Keratinocyte (primary cell): Measurements from ENCODE around the gene FAM32A. TPM values are rescaled to one million over a fixed set of nuclear protein-coding genes. Genes with fewer than 3 reads are reported as not detected.

Experiments
- DNase-seq: peaks from one replicate; pipeline ENCODE4 v3.0.0-alpha.2; 2011; ENCODE audit warnings: low read depth, missing footprints, low spot score
- FAIRE-seq: peaks from 2 replicates; lab custom pipeline; 2011; peaks lifted over from hg19 to GRCh38; lab: Jason Lieb, UNC
- H2AFZ ChIP-seq: 2 replicates; pipeline ENCODE4 v1.6.0; 2012; ENCODE audit warnings: low read length, control low read depth, inconsistent platforms; ENCODE audit not compliant: control insufficient read depth
- H3K27ac ChIP-seq: 2 replicates; pipeline ENCODE4 v1.5.1; 2011; ENCODE audit warnings: low read length; ENCODE audit not compliant: control insufficient read depth, insufficient read depth
- H3K27me3 ChIP-seq: 3 replicates; pipeline ENCODE4 v1.6.0; 2011; ENCODE audit warnings: low read length; ENCODE audit not compliant: control insufficient read depth, insufficient read depth; ENCODE audit errors: extremely low read depth
- H3K36me3 ChIP-seq, 2 experiments: 2 replicates in 1 of 2; 3 replicates in 1 of 2; pipeline ENCODE4 v1.5.1; 2011; ENCODE audit warnings: low read length in 2 of 2, mild to moderate bottlenecking in 1 of 2; ENCODE audit not compliant: control insufficient read depth in 2 of 2, insufficient read depth in 2 of 2; ENCODE audit errors: extremely low read depth in 1 of 2
- H3K4me1 ChIP-seq: 3 replicates; pipeline ENCODE4 v1.5.1; 2011; ENCODE audit warnings: low read length; ENCODE audit not compliant: control insufficient read depth, insufficient read depth; ENCODE audit errors: extremely low read depth
- H3K4me2 ChIP-seq: 3 replicates; pipeline ENCODE4 v1.6.0; 2011; ENCODE audit warnings: low read depth, low read length; ENCODE audit not compliant: control insufficient read depth, insufficient read depth; ENCODE audit errors: extremely low read depth
- H3K4me3 ChIP-seq, 3 experiments: fragments of 200-600 bp in 1 of 3; sonication (generic) in 1 of 3; 2 replicates in 2 of 3; 3 replicates in 1 of 3; pipeline ENCODE4 v1.5.1; 2011 to 2016; ENCODE audit warnings: low read length in 3 of 3, mild to moderate bottlenecking in 3 of 3, control low read depth in 2 of 3, inconsistent platforms in 1 of 3, low read depth in 1 of 3, mixed read lengths in 1 of 3, mixed run types in 1 of 3, moderate library complexity in 1 of 3; ENCODE audit not compliant: control insufficient read depth in 2 of 3, insufficient read depth in 2 of 3; ENCODE audit errors: extremely low read depth in 1 of 3
- H3K79me2 ChIP-seq: 2 replicates; pipeline ENCODE4 v1.6.0; 2012; ENCODE audit warnings: low read length; ENCODE audit not compliant: control insufficient read depth, insufficient read depth
- H3K9ac ChIP-seq: 3 replicates; pipeline ENCODE4 v1.6.0; 2011; ENCODE audit warnings: low read length; ENCODE audit not compliant: control insufficient read depth, insufficient read depth; ENCODE audit errors: extremely low read depth
- H3K9me1 ChIP-seq: 3 replicates; pipeline ENCODE4 v1.6.0; 2011; ENCODE audit warnings: low read length; ENCODE audit not compliant: control insufficient read depth, insufficient read depth; ENCODE audit errors: extremely low read depth
- H3K9me3 ChIP-seq: 2 replicates; pipeline ENCODE4 v1.5.1; 2012; ENCODE audit warnings: low read depth, low read length; ENCODE audit not compliant: control insufficient read depth
- H4K20me1 ChIP-seq: 3 replicates; pipeline ENCODE4 v1.6.0; 2011; ENCODE audit warnings: low read length; ENCODE audit not compliant: control insufficient read depth, insufficient read depth; ENCODE audit errors: extremely low read depth
- EZH2 ChIP-seq: IDR thresholded peaks from one replicate; pipeline ENCODE4 v1.6.1; 2012; ENCODE audit warnings: inconsistent platforms, mild to moderate bottlenecking, low read length, moderate library complexity
- dilution Hi-C: fragments of 300-500 bp; cut with MboI; formaldehyde crosslinking; loops from one replicate; pipeline ENCODE4 v1.7.0; 2020; ENCODE audit warnings: low sequenced_read_pairs; ENCODE audit not compliant: extremely low pct_ligation_motif_present
- polyA plus RNA-seq, 5 experiments: library from polyadenylated mRNA; depleted of rRNA in 3 of 5; stranded (reverse) in 3 of 5; stranded (forward) in 1 of 5; unstranded in 1 of 5; fragments of >200 nt; gene quantifications; 1 replicate in 1 of 5; 2 replicates in 3 of 5; 3 replicates in 1 of 5; pipeline versions ENCODE4 v1.2.1 to v1.2.3, GENCODE V29; 2011 to 2012; ENCODE audit warnings: missing spikeins in 2 of 5, low read depth in 1 of 5, low replicate concordance in 1 of 5
- TF ChIP-seq, protein P1 (sequence below), 3 experiments: IDR thresholded peaks in 1 of 3; conservative IDR thresholded peaks in 1 of 3; optimal IDR thresholded peaks in 1 of 3; 2 replicates in 2 of 3; 3 replicates in 1 of 3; pipeline versions ENCODE3 to v1.5.1; 2011; ENCODE audit warnings: low read length in 3 of 3, mild to moderate bottlenecking in 3 of 3, moderate library complexity in 2 of 3, control low read depth in 1 of 3, inconsistent platforms in 1 of 3; ENCODE audit not compliant: insufficient read depth in 2 of 3; ENCODE audit errors: extremely low read depth in 1 of 3

FAM32A gene
- polyA plus RNA-seq, 1 donor (not counting 4 experiments of a cell fraction or from before 2014, with no cell fraction given), result 105 TPM

DNA sequence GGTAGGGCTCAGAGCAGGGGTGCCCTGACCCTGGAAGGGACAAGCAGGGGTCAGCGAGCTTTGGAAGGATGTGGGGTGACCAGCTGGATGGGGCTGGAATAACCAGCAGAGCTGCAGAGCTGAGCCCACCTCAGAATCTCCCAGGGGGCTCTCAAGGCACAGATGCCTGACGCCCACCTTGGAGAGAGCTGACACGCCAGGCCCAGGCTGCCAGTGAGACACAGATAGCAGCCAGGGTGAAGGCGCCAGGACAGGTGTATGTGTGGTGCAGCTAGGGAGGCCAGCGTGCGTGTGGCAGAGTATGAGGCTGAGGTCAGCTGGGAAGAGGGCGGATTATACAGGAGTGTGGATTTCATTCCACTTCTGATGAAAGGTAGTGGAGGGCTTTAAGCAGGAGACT is 21.4 kb downstream of the FAM32A start:
- H3K9me1 ChIP-seq, result no peaks in the 10 kb centered on the region
- H3K9me3 ChIP-seq, result no peaks in the 10 kb centered on the region
- H3K79me2 ChIP-seq, result peaks cover 10% of the 10 kb centered on the region
- no peak overlapping the region for H3K4me2 ChIP-seq
- peaks cover 23 to 43% of the 10 kb centered on the region in 2 experiments for H3K36me3 ChIP-seq
- H2AFZ ChIP-seq, result no peak overlapping the region
- dilution Hi-C loops, result loop anchor here (25.0 kb wide), 1 partner anchor 156 kb away; no protein-coding TSS in a partner anchor
- H4K20me1 ChIP-seq, result no peaks in the 10 kb centered on the region
- TF ChIP-seq EZH2, result no peak
- TF ChIP-seq, protein P1, sequence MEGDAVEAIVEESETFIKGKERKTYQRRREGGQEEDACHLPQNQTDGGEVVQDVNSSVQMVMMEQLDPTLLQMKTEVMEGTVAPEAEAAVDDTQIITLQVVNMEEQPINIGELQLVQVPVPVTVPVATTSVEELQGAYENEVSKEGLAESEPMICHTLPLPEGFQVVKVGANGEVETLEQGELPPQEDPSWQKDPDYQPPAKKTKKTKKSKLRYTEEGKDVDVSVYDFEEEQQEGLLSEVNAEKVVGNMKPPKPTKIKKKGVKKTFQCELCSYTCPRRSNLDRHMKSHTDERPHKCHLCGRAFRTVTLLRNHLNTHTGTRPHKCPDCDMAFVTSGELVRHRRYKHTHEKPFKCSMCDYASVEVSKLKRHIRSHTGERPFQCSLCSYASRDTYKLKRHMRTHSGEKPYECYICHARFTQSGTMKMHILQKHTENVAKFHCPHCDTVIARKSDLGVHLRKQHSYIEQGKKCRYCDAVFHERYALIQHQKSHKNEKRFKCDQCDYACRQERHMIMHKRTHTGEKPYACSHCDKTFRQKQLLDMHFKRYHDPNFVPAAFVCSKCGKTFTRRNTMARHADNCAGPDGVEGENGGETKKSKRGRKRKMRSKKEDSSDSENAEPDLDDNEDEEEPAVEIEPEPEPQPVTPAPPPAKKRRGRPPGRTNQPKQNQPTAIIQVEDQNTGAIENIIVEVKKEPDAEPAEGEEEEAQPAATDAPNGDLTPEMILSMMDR (optimal IDR thresholded peaks at IDR 0.05 in 1 of 3, IDR thresholded peaks at IDR 0.05 in 1 of 3, conservative IDR thresholded peaks at IDR 0.05 in 1 of 3; ENCODE audit: extremely low read depth in 1 of 3, insufficient read depth in 2 of 3, low read length in 3 of 3), result no peak
- FAIRE-seq (no peak), DNase-seq (no peak)
- no peaks in the 10 kb centered on the region for H3K4me1 ChIP-seq
- H3K27me3 ChIP-seq, result no peaks in the 10 kb centered on the region
- H3K27ac ChIP-seq, result no peak overlapping the region
- no peak overlapping the region for H3K4me3 ChIP-seq
- H3K9ac ChIP-seq, result no peak overlapping the region

DNA sequence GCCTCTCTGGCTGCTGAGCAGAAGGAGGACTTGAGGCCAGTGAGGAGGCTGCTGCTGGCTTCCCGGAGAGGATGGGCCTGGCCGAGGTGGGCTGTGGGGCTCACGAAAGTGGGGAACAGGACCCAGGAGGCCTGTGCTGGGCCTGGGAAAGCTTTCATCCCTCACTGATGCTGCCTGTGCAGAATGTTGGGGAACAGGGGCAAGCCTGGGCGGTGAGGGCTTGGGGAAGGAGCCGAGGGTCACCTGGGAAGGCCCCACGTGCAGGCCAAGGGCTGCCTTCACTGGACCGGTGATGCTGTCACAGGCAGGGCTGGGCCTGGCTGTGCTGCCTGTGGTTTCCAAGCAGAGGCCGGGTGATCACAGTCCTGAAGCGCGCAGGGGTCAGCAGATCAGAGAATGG is 21.9 kb downstream of the FAM32A start:
- Histone ChIP-seq H3K9ac (no peak overlapping the region), H3K27ac (no peak overlapping the region), H3K79me2 (peaks cover 7% of the 10 kb centered on the region), H3K4me3 (no peak overlapping the region), H4K20me1 (no peaks in the 10 kb centered on the region), H3K27me3 (no peaks in the 10 kb centered on the region), H2AFZ (no peak overlapping the region), H3K9me1 (no peaks in the 10 kb centered on the region), H3K4me1 (no peaks in the 10 kb centered on the region), H3K9me3 (no peaks in the 10 kb centered on the region), H3K36me3 (peaks cover 23 to 39% of the 10 kb centered on the region in 2 experiments), H3K4me2 (no peak overlapping the region)
- TF ChIP-seq, protein P1 (optimal IDR thresholded peaks at IDR 0.05 in 1 of 3, IDR thresholded peaks at IDR 0.05 in 1 of 3, conservative IDR thresholded peaks at IDR 0.05 in 1 of 3; ENCODE audit: extremely low read depth in 1 of 3, insufficient read depth in 2 of 3, low read length in 3 of 3), result no peak
- DNase-seq (no peak), FAIRE-seq (no peak)
- dilution Hi-C loops, result loop anchor here (25.0 kb wide), 1 partner anchor 155 kb away; no protein-coding TSS in a partner anchor
